CD4-positive, alpha-beta T cell treated with Interleukin-6 for 4 hours (primary cell): Measurements from ENCODE around the gene APOB.

ENCODE experiments used
- DNase-seq: peaks from one replicate; pipeline ENCODE4 v3.0.0-alpha.2; 2020; ENCODE audit warnings: mixed read lengths

The APOB gene

GRCh38 chr2:21043744-21044532 lies at the start of gene APOB:
TSS of gene APOB (minus strand) at chr2:21044073. CDS start at chr2:21043945, 128 bp downstream.
- DNase-seq, result no peak

- DNase-seq, result no peak
These were observed 48.5 kb upstream of the APOB start for GRCh38 chr2:21092308-21092869.

- no peak for DNase-seq
These were observed 40.5 kb upstream of the APOB start for GRCh38 chr2:21084401-21084800.

GRCh38 chr2:21083482-21083881 lies 39.6 kb upstream of the APOB start:
- no peak for DNase-seq

GRCh38 chr2:21078296-21078695 lies 34.4 kb upstream of the APOB start:
- DNase-seq, result no peak

GRCh38 chr2:21072477-21073242 lies 28.8 kb upstream of the APOB start:
- no peak for DNase-seq

- DNase-seq, result no peak
These were observed 26.7 kb upstream of the APOB start for GRCh38 chr2:21070341-21071257.

- DNase-seq, result no peak
These were observed 26.0 kb upstream of the APOB start for GRCh38 chr2:21069746-21070340.

GRCh38 chr2:21067859-21068537 lies 24.1 kb upstream of the APOB start:
- DNase-seq, result no peak

- no peak for DNase-seq
These were observed 23.3 kb upstream of the APOB start for GRCh38 chr2:21067125-21067524.

GRCh38 chr2:21059885-21060610 lies 16.2 kb upstream of the APOB start:
- DNase-seq, result no peak

- no peak for DNase-seq
These were observed 13.2 kb upstream of the APOB start for GRCh38 chr2:21057097-21057496.

GRCh38 chr2:21055879-21056790 lies 12.3 kb upstream of the APOB start:
- DNase-seq, result no peak

GRCh38 chr2:21055451-21055850 lies 11.6 kb upstream of the APOB start:
- no peak for DNase-seq

- DNase-seq, result no peak
These were observed 10.1 kb upstream of the APOB start for GRCh38 chr2:21054011-21054410.

GRCh38 chr2:21052044-21052443 lies 8.2 kb upstream of the APOB start:
- DNase-seq, result no peak

GRCh38 chr2:21050164-21050563 lies 6.3 kb upstream of the APOB start:
- no peak for DNase-seq

GRCh38 chr2:21047141-21048009 lies 3.5 kb upstream of the APOB start:
- no peak for DNase-seq

- no peak for DNase-seq
These were observed 2.6 kb upstream of the APOB start for GRCh38 chr2:21046506-21046905.
